Activated CD4-positive, alpha-beta T cell treated with anti-CD3 and anti-CD28 coated beads for 1 hour (primary cell): ENCODE results near the gene MAGT1.
"Not testable (repeated sequence)": the region's sequence is repeated elsewhere in the genome, so short reads cannot be mapped to it uniquely, and the experiment has no call there.

ENCODE experiments used
- DNase-seq: peaks from one replicate; pipeline ENCODE4 v3.0.0-alpha.2; 2020

Gene MAGT1

GRCh38 chrX:77821989-77822388 lies 73.2 kb downstream of the MAGT1 start:
- not testable (repeated sequence) for DNase-seq

- DNase-seq, result no peak
Measured at GRCh38 chrX:77820091-77820727, 75.0 kb downstream of the MAGT1 start.

DNA sequence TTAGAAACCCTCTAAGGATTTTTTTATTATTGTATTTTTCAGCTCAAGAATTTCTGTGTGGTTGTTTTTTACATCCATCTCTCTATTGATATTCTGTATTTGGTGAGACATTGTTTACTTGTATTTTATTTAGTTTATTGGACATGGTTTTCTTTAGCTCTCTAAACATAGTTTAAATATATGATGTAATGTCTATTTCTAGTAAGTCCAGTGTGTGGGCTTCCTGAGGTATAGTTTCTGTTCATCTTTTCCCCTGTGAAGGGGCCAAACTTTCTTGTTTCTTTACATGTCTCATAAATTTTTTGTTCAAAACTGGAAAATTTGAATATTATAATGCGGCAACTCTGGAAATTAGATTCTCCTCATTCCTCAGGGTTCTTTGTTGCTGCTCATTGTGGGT lies 81.0 kb downstream of the MAGT1 start:
- DNase-seq, result no peak

GRCh38 chrX:77802201-77802600 lies 93.0 kb downstream of the MAGT1 start:
- no peak for DNase-seq

- DNase-seq, result no peak
Measured at GRCh38 chrX:77795124-77795523, 100.1 kb downstream of the MAGT1 start.

GRCh38 chrX:77793946-77794345 lies 101.3 kb downstream of the MAGT1 start:
- no peak for DNase-seq

DNA sequence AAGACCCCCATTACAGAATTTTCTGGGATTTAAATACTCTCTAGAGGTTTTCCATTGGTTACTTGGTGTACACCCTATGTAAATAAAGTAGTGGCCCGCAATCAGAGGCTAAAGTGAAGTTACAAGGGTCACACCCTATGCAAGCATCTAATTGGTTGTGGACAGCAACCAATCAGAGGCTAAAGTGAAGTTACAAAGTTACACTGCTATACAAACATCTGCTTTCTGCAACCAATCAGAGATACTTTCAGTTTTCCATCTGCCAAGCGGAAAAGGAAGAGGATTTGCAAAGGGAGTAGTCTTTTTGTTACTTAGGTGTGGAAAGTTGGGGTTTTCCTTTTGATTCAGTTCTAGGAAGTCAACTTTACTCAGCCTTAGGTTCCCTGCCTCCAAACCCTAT lies 107.2 kb downstream of the MAGT1 start:
- no peak for DNase-seq

DNA sequence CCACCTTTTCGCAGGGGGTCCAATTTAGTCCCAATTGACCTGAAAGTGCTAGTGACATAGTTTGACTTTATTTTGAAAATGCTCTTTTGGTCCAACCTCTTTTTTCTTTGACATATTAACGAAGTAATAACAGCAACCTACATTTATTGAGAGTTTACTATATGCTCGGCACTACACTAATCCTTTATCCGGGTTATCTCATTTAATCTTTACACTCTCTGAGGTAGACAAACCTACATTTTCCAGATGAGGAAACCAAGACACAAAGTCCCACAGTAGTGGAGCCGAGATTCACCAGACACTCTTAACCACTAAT lies 108.9 kb downstream of the MAGT1 start:
- no peak for DNase-seq

DNA sequence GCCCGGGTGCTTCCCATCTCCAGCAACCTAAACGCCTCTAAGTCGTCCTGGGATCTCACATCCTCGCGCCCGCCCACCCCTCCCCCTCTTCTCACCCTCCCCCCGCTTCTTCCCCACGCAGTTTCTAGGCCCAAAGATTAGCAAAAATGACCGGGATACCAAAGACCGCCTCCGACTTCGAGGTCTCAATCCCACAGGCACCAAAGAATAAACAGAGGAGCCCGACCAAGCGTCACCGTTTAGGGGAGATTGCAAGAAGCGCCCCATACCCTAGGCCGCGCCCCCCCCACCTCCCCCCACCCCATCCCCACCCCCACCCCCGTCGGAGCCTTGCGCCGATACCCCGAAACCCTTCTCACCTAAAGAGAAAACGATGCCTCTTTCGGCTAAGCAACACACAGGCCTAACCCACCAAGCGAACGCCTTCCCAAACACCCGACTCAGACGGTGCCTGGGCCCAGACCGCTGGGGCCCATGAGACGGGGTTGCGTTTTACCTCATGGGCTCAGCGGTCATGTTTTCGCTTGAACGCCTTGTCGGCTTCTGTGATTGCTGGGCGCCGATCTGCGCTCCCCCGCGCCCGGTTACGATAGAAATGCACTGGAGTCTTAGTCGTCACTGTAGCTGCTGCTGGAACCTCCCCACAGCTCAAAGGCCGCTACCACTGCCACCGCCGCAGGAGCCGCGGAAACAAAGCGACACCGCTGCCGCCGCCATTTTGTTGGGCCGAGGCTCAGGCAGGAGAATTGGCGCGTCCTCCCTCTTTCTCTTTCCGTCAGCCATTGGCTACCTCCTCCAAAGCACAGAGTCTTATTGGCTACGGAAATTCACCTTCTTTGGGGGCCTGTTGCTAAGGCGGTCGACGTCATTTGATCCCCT lies 109.5 kb downstream of the MAGT1 start, which contains the start of gene ATRX:
Gene ATRX, minus strand, starts transcription at position 731 of the 879 bp plus-strand sequence. Its CDS starts 215 bp downstream, at position 516.
- peak; percentile 59 for DNase-seq

DNA sequence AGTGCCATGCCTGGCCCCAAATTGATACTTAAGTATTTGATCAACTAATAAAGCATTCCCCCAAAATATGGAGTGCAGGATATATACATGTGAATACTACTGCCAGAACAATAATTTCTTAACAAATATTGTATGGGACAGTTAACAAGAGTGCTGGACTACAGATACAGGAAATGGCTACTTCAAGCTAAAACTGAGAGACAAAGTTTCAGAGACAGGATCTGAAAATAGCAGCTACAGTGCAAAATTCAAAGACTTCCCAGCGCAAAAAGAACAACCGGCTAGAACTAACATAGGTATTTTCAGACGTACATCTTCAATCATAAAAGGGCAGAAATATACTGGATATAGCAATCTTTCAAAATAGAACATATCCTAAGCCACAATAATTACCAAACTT lies 115.5 kb downstream of the MAGT1 start:
- no peak for DNase-seq

GRCh38 chrX:77776659-77777058 lies 118.6 kb downstream of the MAGT1 start:
- no peak for DNase-seq
